Pancreas (tissue), 10 donors: ENCODE data around the gene TMEM135. TPM values are rescaled to one million over a fixed set of nuclear protein-coding genes. Genes with fewer than 3 reads are reported as not detected.
"Not testable (repeated sequence)": the region's sequence is repeated elsewhere in the genome, so short reads cannot be mapped to it uniquely, and the experiment has no call there.

Experiments
- ATAC-seq, 4 donors: fragments of 200-7000 bp; cut with Tn5 transposase; one replicate each; pipeline versions ENCODE4 v1.8.0 to v1.9.1; 2020; ENCODE audit warnings: mild to moderate bottlenecking in 4 of 4, moderate library complexity in 4 of 4
- DNase-seq, 6 donors: peaks; one replicate each; pipeline ENCODE4 v3.0.0-alpha.2; 2020
- FAIRE-seq: peaks from 2 replicates; lab custom pipeline; 2012; peaks lifted over from hg19 to GRCh38; lab: Jason Lieb, UNC
- H3K27ac ChIP-seq, 4 donors: fragments of 200-600 bp; sonication (generic); 1 replicate in 3 of 4; 2 replicates in 1 of 4; pipeline versions ENCODE4 v1.5.0 to v1.8.0; 2020
- H3K27me3 ChIP-seq, 4 donors: fragments of 200-600 bp; one replicate each; pipeline ENCODE4 v1.8.0; 2021
- H3K36me3 ChIP-seq, 3 donors: fragments of 200-600 bp; sonication (generic) in 1 of 3; one replicate each; pipeline versions ENCODE4 v1.5.0 to v1.8.0; 2020 to 2021
- H3K4me1 ChIP-seq, 3 donors: fragments of 200-600 bp; one replicate each; pipeline ENCODE4 v1.8.0; 2021
- H3K4me3 ChIP-seq, 4 donors: fragments of 200-600 bp; sonication (generic) in 2 of 4; one replicate each; pipeline versions ENCODE4 v1.5.0 to v1.8.0; 2020 to 2021
- H3K9me3 ChIP-seq, 4 donors: fragments of 200-600 bp; one replicate each; pipeline ENCODE4 v1.8.0; 2021
- CTCF ChIP-seq, 4 donors: fragments of 200-600 bp; sonication (generic) in 3 of 4; IDR thresholded peaks; one replicate each; pipeline versions ENCODE4 v1.5.0 to v1.8.0; 2021; ENCODE audit warnings: antibody characterized with exemption in 4 of 4
- WGBS, 2 donors: extraction: QIAGEN DNeasy Blood & Tissue Kit; methylation state at CpG; one replicate each; pipeline ENCODE4 v1.1.7; 2013; 5-methylcytosine and 5-hydroxymethylcytosine counted together
- intact Hi-C, 3 donors: fragments of 100-400 bp; cut with DNase I; formaldehyde crosslinking; loops; one replicate each; pipeline versions ENCODE4 v1.11.1 to v1.14.2; 2022
- polyA plus RNA-seq, 2 donors: library from polyadenylated mRNA; stranded (reverse); fragments of 200-250 nt; gene quantifications; one replicate each; pipeline ENCODE4 v1.2.3, GENCODE V29; 2013
- total RNA-seq, 6 donors: library from RNA; stranded (reverse); fragmentation: NEBNext Ultra II Directional in 4 of 6; extraction: Animal tissue kit (Norgen Biotek cat#: 25700) in 4 of 6; gene quantifications; one replicate each; pipeline versions ENCODE4 v1.2.1 to v1.2.4, GENCODE V29; 2021 to 2023
- donor health status: healthy with polysubstance abuse.
- donor health status: DM: no; HTN: no; CAD: no; lungs with moderate emphysema.
- donor health status: DM: no; HTN: no; CAD: no.
- donor health status: control.
- donor health status: control.
- donor health status: Bipolar disorder and iron deficiency.
- donor health status: DM: yes; HTN: yes; CAD: no.
- donor health status: DM: no; HTN: no; CAD: no.
- donor health status: DM: no; HTN: no; CAD: no.
- donor health status: DM: yes; HTN: yes; CAD: no.

TMEM135 gene
- total RNA-seq (10 to 100 TPM in 1 of 6 donors, 1 to 10 TPM in 5; 7.3 to 10.1 (median 8.5) TPM), polyA plus RNA-seq (1 to 10 TPM; 2.6 to 5.5 TPM)

GRCh38 chr11:87037450-87038234 is at the start of gene TMEM135:
Gene TMEM135, plus strand, starts transcription at chr11:87037934. Its CDS starts 112 bp downstream, at chr11:87038046.
- Histone ChIP-seq H3K9me3 (no peaks in the 10 kb centered on the region), H3K4me1 (peaks cover 7 to 18% (median 9%) of the 10 kb centered on the region in 3 donors), H3K27ac (peak within 1 kb of the TSS; percentile 65 to 90 (median 80)), H3K36me3 (no peaks in the 10 kb centered on the region), H3K27me3 (no peaks in the 10 kb centered on the region), H3K4me3 (peak within 1 kb of the TSS; percentile 64 to 86 (median 76))
- intact Hi-C loops, result no loop called here
- WGBS, 2 donors, result 0 to 1% methylated on average over 53 to 66 of the region's 66 CpGs
- DNase-seq, result peak; percentile 91 to 97 (median 92)
- FAIRE-seq, result no peak
- TF ChIP-seq CTCF (IDR thresholded peaks at IDR 0.05), result no peak
- peak; percentile 97 to 99 (median 98) for ATAC-seq

GRCh38 chr11:86988351-86988881 is 49.3 kb upstream of the TMEM135 start:
- Histone ChIP-seq H3K4me3 (no peak overlapping the region), H3K27ac (no peak overlapping the region), H3K27me3 (no peaks in the 10 kb centered on the region), H3K9me3 (no peaks in the 10 kb centered on the region), H3K4me1 (no peaks in the 10 kb centered on the region), H3K36me3 (no peaks in the 10 kb centered on the region)
- 38 to 51% methylated on average over 4 of the region's 4 CpGs for WGBS, 2 donors
- intact Hi-C loops, result no loop called here
- ATAC-seq (peak in 2 of 4 donors; percentile 31 to 50), FAIRE-seq (no peak), DNase-seq (no peak)
- no peak for TF ChIP-seq CTCF (IDR thresholded peaks at IDR 0.05)

GRCh38 chr11:86990031-86990430 is 47.7 kb upstream of the TMEM135 start:
- no peaks in the 10 kb centered on the region for H3K4me1 ChIP-seq
- DNase-seq (no peak), ATAC-seq (no peak), FAIRE-seq (no peak)
- no peak for TF ChIP-seq CTCF (IDR thresholded peaks at IDR 0.05)
- H3K4me3 ChIP-seq, result no peak overlapping the region
- 22 to 41% methylated on average over 1 of the region's 1 CpG for WGBS, 2 donors
- no peaks in the 10 kb centered on the region for H3K36me3 ChIP-seq
- intact Hi-C loops, result no loop called here
- no peaks in the 10 kb centered on the region for H3K27me3 ChIP-seq
- H3K9me3 ChIP-seq, result no peaks in the 10 kb centered on the region
- H3K27ac ChIP-seq, result no peak overlapping the region

DNA sequence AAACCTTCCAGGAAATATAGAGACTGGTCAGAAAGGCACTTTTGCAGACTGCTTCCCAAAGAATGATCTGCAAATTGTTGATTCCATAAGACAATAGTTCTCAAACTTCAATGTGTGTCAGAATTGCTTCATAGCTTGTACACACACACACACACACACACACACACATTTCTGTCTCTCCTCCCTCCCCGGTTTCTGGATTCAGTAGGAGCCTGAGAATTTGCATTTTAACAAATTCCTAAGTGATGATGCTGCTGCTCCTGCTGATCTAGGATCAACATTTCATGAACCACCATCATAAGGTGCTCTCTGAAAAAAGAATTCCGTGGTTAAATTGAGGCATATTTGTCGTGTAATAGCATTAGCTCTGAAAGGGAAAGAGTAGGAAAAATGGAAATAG is 47.2 kb upstream of the TMEM135 start:
- Histone ChIP-seq H3K27ac (no peak overlapping the region), H3K27me3 (no peaks in the 10 kb centered on the region), H3K9me3 (no peaks in the 10 kb centered on the region), H3K36me3 (no peaks in the 10 kb centered on the region), H3K4me3 (no peak overlapping the region), H3K4me1 (no peaks in the 10 kb centered on the region)
- DNase-seq (no peak), FAIRE-seq (no peak), ATAC-seq (no peak)
- 73 to 78% methylated on average over 3 of the region's 3 CpGs for WGBS, 2 donors
- intact Hi-C loops, result no loop called here
- TF ChIP-seq CTCF (IDR thresholded peaks at IDR 0.05), result no peak

DNA sequence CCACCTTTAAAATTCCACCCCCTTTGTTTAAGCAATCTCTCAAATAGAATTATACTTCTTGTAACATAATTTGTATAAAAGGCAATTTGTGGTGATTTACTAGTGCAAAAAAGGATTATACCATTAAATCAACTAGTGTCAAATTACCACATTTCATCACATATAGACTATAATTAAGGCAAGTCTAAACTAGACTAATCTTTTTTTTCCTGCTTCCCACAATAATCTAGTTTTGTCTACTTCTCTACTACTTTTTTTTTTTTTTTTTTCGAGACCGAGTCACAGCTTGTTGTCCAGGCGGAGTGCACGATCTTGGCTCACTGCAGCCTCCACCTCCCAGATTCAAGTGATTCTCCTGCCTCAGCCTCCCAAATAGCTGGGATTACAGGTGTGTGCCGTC is 46.4 kb upstream of the TMEM135 start:
- WGBS, 2 donors, result 88 to 98% methylated on average over 5 of the region's 5 CpGs
- Histone ChIP-seq H3K4me1 (no peaks in the 10 kb centered on the region), H3K27me3 (no peaks in the 10 kb centered on the region), H3K4me3 (no peak overlapping the region), H3K9me3 (no peaks in the 10 kb centered on the region), H3K27ac (no peak overlapping the region), H3K36me3 (no peaks in the 10 kb centered on the region)
- TF ChIP-seq CTCF (IDR thresholded peaks at IDR 0.05), result no peak
- DNase-seq (no peak), ATAC-seq (no peak), FAIRE-seq (no peak)
- intact Hi-C loops, result no loop called here

DNA sequence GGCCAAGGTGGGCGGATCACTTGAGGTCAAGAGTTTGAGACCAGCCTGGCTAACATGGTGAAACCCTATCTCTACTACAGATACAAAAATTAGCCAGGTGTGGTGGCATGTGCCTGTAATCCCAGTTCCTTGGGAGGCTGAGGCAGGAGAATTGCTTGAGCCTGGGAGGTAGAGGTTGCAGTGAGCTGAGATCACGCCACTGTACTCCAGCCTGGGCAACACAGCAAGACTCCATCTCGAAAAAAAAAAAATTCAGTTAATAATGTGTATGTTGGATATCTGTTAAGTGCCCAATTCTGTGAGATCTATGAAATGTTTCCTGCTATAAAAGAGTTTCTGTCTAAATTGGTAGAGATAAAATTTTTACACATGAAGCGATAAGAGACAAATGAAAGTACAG is 45.4 kb upstream of the TMEM135 start:
- intact Hi-C loops, FAIRE-seq: not testable (repeated sequence)

More for the DNA sequence above, 45.4 kb upstream of the TMEM135 start:
- H3K27ac ChIP-seq, H3K9me3 ChIP-seq, H3K36me3 ChIP-seq, H3K4me3 ChIP-seq, H3K4me1 ChIP-seq, ATAC-seq, H3K27me3 ChIP-seq, DNase-seq: not testable (repeated sequence)
- WGBS, 2 donors, result 94 to 97% methylated on average over 4 of the region's 4 CpGs
